ENCODE data around the gene GXYLT2. TPM values are rescaled to one million over a fixed set of nuclear protein-coding genes. Genes with fewer than 3 reads are reported as not detected.

GXYLT2 gene
- total and polyA plus RNA-seq, 2 of the 13 experiments (the other 11 are each of a cell fraction or from before 2014, with no cell fraction given) = 4.3 to 6.9 TPM

GRCh38 chr3:72968266-72968664, 80.4 kb downstream of the GXYLT2 start (continued):
- 0 out of 2 replicates have a peak, but pooled peaks have one; percentile 24 for TF ChIP-seq THAP11 (CRISPR knock-in tag; IDR thresholded peaks at IDR 0.05)
- 0 out of 2 replicates have a peak, but pooled peaks have one; percentile 10 for TF ChIP-seq ZNF292 (CRISPR knock-in tag; IDR thresholded peaks at IDR 0.05; ENCODE audit: borderline replicate concordance, low read depth)
- TF ChIP-seq HNF4A (CRISPR knock-in tag; IDR thresholded peaks at IDR 0.05) = peak; percentile 51
- no peak for TF ChIP-seq ASH2L (IDR thresholded peaks at IDR 0.05; ENCODE audit: insufficient read length, low read depth, low read length)
- TF ChIP-seq MED1 (CRISPR knock-in tag; IDR thresholded peaks at IDR 0.05) = 0 out of 2 replicates have a peak, but pooled peaks have one; percentile 20
- no peak for TF ChIP-seq KDM4B (CRISPR knock-in tag; IDR thresholded peaks at IDR 0.05)
- no peak for TF ChIP-seq ZNF224 (CRISPR knock-in tag; IDR thresholded peaks at IDR 0.05)
- 0 out of 2 replicates have a peak, but pooled peaks have one; percentile 11 for TF ChIP-seq UBTF (CRISPR knock-in tag; IDR thresholded peaks at IDR 0.05)
- TF ChIP-seq HMG20A (CRISPR knock-in tag; IDR thresholded peaks at IDR 0.05; ENCODE audit: borderline replicate concordance) = peak; percentile 57; the same call in 1 of the 2 replicates
- no peak for TF ChIP-seq SOX6 (IDR thresholded peaks at IDR 0.05)
- TF ChIP-seq SOX6 (CRISPR knock-in tag; IDR thresholded peaks at IDR 0.05) = peak; percentile 40; the same call in 1 of the 2 replicates
- 0 out of 2 replicates have a peak, but pooled peaks have one; percentile 56 for TF ChIP-seq SIX4 (CRISPR knock-in tag; IDR thresholded peaks at IDR 0.05)
- TF ChIP-seq FOSL2 (CRISPR knock-in tag; IDR thresholded peaks at IDR 0.05) = peak; percentile 22; the same call in 1 of the 2 replicates
- peak; percentile 23; the same call in 1 of the 2 replicates for TF ChIP-seq TBX2 (CRISPR knock-in tag; IDR thresholded peaks at IDR 0.05; ENCODE audit: borderline replicate concordance)
- no peak for TF ChIP-seq ZNF740 (CRISPR knock-in tag; IDR thresholded peaks at IDR 0.05)
- TF ChIP-seq SOX5 (CRISPR knock-in tag; IDR thresholded peaks at IDR 0.05; ENCODE audit: borderline replicate concordance) = peak; percentile 34; the same call in 1 of the 2 replicates
- TF ChIP-seq NR2F6 (IDR thresholded peaks at IDR 0.05) = peak; percentile 53
- TF ChIP-seq NR2F6 (CRISPR knock-in tag; IDR thresholded peaks at IDR 0.05) = peak; percentile 51
- no peak for TF ChIP-seq SSRP1 (CRISPR knock-in tag; IDR thresholded peaks at IDR 0.05)
- 0 out of 2 replicates have a peak, but pooled peaks have one; percentile 24 for TF ChIP-seq NR2F2 (IDR thresholded peaks at IDR 0.05; ENCODE audit: borderline replicate concordance, low read depth)
- no peak for TF ChIP-seq ZNF674 (CRISPR knock-in tag; IDR thresholded peaks at IDR 0.05; ENCODE audit: low read depth)
- TF ChIP-seq ZNF607 (CRISPR knock-in tag; IDR thresholded peaks at IDR 0.05; ENCODE audit: borderline replicate concordance) = no peak
- peak; percentile 55 for TF ChIP-seq ARID5B (CRISPR knock-in tag; IDR thresholded peaks at IDR 0.05)
- TF ChIP-seq ZNF576 (CRISPR knock-in tag; IDR thresholded peaks at IDR 0.05) = no peak
- TF ChIP-seq NCOA2 (CRISPR knock-in tag; IDR thresholded peaks at IDR 0.05) = 0 out of 2 replicates have a peak, but pooled peaks have one; percentile 34
- no peak for TF ChIP-seq FOXA1 (IDR thresholded peaks at IDR 0.05)
- TF ChIP-seq FOXA1 (CRISPR knock-in tag; IDR thresholded peaks at IDR 0.05) = peak; percentile 53
- peak; percentile 49; the same call in 1 of the 2 replicates for TF ChIP-seq CEBPB (IDR thresholded peaks at IDR 0.05; ENCODE audit: borderline replicate concordance, low read depth, low read length)

Data from HepG2 (cell line).